ENCODE data around the gene ECM1.

ECM1 gene

DNA sequence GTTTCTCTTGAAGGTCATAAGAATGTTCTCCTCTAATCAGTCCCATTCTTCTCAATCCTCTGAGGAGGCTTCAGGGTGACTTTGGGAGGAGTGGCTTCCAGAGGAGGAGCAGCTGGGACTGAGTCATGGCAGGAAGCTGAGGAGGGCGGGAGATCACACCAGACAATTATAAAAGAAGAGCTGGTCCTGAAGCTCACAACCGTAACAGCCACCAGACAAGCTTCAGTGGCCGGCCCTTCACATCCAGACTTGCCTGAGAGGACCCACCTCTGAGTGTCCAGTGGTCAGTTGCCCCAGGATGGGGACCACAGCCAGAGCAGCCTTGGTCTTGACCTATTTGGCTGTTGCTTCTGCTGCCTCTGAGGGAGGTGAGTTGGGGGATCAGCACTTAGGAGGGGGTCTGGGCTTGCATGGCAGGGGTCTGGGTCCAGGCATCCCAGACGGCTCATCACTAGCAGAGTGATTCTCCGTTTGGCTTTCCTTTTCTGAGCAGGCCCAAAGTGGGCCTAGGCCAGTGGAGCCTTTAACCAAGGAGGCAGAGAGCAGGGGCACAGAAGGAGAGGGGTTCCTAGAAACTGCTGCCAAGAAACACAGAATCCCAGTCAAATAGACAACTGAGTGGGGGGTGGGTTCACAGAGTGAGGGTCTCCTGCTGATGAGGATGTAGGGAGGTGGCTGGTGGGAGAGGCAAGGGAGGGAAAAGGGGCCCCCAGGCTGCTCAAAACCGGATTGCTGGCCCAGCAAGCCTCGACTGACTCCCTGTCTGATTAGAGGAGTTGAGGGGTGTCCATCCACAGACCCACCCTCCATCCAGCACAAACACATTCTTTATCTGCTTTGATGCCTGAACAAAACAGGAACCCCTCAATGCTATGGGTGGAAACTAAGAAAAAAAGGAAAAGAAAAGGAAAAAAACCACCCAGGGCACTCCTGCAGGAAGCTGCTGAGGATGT lies at the start of gene ECM1:
Gene ECM1, plus strand, starts transcription at position 198 of the 953 bp plus-strand sequence. Its CDS starts 101 bp downstream, at position 299.
- no peak for DNase-seq

DNA sequence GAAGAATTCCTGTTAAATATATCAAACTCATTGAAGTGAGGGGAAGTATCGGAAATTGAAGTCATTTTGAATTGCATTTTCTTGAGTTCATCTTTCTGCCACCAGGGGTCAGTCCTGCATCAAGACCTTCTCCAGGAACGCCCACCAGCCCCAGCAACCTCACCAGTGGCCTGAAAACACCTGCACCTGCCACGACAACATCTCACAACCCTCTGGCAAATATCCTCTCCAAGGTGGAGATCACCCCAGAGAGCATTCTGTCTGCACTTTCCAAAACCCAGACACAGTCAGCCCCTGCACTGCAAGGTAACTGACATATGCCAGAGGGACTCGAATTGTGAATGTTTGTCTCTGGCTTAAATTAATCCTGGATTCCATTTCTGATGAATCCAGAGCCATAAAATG lies 43.5 kb upstream of the ECM1 start:
- DNase-seq: peak; percentile 22

DNA sequence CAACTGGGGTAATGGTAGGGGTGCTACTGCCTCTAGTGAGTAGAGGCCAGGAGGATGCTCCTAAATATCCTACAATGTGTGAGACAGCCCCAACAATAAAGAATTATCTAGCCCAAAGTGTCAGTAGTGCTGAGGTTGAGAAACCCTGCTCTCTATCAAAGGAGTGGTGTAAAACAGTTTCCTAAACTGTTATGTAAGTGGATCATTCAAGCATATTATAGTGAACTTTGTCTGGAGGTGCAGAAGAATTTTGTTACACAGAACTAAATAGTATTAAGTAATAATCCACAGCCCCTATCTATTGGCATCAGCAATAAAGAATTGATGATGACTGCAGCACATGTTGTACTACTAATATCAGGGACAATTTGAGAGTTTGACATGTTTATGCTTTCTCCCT lies 40.9 kb upstream of the ECM1 start:
- DNase-seq: no peak

DNA sequence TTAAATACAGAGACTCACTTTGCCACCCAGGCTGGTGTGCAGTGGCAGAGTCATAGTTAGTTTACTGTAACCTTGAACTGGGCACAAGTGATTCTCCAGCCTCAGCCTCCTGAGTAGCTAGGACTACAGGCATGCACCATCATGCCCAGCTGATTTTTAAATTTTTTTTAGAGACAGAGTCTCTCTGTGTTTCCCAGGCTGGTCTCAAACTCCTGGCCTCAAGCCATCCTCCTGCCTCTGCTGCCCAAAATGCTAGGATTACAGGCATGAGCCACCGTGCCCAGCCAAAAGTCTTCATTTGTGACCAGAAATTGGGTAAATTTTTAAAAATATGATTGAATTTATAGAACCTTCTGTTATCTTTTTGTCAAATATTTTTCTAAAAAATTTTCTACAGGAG lies 38.6 kb upstream of the ECM1 start:
- DNase-seq: no peak

DNA sequence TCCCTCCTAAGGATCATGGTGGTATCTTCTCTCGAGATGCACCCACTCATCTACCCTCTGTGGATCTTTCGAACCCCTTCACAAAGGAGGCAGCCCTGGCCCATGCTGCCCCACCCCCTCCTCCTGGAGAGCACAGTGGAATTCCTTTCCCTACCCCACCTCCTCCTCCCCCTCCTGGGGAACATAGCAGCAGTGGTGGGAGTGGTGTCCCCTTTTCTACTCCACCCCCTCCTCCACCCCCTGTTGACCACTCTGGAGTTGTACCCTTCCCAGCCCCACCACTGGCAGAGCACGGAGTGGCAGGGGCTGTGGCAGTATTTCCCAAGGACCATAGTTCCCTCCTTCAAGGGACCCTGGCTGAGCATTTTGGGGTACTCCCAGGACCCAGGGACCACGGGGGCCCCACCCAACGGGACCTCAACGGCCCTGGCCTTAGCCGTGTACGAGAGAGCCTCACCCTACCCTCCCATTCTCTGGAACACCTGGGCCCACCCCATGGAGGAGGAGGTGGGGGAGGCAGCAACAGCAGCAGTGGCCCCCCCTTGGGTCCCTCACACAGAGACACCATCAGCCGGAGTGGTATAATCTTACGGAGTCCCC lies 35.2 kb upstream of the ECM1 start:
- DNase-seq: no peak

DNA sequence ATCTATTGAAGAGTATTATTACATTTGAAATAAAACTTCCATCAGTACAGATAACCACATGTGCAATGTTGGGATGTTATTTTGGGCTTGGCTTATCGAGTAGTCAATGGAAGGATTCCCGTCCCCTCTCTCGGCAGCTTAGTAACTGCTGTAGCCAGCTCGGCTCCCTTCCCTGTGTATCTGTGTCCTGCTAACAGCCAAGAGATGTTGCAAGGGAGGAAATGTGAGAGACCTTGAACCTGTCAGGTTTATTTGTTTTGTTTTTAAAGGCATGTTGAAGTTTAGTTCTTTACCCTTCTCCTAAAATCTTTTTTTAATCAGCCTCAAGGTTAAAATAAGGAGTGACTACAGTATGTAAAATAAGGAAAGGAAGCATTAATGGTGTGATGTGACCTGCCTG lies 34.2 kb upstream of the ECM1 start:
- DNase-seq: no peak

DNA sequence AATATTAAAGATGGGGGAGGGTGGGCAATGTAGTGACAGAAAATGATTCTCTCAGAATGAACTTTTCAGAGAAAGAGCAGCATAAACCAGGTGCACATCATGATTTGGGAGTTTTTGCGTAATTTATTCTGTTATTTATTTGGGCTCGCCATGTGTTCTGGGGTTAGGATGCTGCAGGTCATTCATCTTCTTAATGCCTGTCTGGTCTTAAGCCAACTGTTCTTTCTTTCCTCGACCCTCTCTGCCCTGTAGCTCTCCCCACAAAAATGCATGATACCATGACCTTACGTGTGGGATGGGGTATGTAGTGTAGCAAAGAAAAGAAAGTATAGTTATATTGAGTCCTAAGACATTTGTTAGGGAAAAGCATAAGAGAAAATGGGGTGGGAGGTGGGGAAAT lies 33.0 kb upstream of the ECM1 start:
- no peak for DNase-seq

DNA sequence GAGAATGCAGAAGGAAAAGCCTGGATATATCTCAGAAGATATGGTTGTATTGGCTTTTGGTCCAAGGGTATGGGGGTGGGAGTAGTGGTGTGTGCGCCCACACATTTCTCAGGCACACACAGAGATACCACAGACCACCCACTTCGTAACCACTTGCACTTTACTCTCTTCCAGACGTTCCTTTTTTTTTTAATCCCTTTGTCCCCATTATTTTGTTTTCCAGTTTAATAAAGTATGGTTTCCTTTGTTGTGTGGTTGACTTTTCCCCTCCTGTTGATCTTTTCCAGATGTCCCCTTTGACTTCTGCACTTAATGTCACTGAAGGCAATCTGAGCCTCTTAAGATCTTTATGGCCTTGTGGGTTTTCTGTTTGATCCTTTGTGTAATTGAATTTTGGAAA lies 31.2 kb upstream of the ECM1 start:
- no peak for DNase-seq

DNA sequence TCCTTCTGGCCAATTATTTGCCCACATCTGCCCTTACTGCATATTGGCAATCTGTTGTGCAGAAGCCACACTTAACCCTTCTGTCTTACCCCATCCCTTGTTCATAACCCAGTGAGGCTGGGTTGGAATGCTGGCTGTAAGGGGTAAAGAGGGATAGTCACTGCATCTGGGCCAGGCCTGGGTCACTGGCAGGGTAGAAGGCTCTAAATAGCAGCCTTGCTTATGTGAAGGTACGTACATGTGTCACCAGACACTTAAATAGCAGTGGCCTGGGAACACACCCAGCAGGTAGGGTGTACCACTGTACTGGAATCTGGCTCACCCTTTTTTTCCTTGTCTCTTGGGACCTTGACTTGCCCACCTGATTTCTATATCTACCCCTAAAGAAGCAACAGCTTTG lies 30.6 kb upstream of the ECM1 start:
- no peak for DNase-seq

DNA sequence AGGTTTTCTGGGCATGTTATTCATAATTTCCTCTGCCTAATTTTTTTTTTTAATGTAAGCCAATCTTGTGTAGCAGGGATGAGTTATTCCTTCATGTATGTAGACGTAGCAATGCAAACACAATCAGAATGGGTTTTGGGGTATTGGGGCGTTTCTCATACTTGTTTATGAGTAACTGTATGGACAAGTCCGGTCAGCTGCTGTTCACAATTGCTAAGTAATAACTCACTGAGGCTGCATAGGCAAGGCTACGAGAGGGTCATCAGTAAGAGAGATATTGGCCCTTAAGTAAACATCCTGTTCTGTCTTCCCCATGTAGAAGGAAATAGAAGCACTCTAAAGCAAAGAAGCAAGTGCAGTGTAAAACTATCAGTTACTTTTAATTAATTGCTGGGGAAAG lies 30.2 kb upstream of the ECM1 start:
- no peak for DNase-seq

DNA sequence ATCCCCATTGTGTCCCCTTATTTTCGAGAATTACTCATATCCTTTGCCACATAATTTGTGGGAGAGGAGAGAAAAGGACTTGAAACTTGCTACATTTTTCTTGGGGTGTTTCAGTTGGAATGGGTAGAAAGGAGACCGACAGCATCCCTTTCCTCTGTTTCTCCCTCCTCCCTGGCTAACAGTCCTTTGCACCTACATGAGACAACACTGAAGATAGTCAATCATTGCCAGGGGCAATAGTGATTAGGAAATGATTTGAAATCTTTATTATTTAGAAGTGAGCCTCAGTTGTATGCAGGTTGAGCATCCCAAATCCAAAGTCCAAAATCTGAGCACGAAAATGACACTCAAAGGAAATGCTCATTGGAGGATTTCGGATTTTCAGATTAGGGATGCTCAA lies 28.5 kb upstream of the ECM1 start:
- no peak for DNase-seq

DNA sequence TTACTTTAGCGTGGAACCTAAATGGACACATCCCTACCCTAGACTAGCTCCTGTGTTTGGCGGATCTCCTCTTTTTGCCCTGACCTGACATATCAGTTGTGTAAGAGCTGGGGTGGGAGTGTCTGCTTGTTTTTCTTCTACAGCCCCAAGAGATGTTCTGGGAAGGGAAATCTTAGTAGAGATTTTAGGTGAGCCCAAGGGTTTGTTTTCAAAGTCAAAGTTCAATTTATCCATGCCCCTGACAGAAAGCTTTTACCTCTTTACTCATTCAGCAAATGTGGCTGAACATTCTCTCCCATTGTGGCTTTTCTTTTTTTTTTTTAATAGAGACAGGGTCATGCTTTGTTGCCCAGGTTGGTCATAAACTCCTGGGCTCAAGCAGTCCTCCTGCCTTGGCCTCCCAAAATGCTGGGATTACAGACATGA lies 28.0 kb upstream of the ECM1 start:
- no peak for DNase-seq

DNA sequence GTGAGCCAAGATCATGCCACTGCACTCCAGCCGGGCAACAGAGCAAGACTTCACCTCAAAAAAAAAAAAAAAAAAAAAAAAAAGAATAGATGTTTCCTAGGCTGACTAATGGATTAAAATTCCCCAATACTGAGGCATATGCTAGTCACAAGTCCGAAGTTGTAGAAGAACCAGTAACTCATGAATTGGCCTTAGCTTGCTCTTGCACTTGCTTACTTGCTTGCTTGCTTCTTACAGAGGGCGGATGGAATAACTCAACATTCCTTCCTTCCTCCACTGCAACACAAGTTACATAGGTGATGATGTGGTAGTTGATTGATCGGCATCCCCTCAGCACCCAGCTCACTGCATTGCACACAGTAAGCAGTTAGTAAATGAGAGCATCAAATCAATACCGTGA lies 23.5 kb upstream of the ECM1 start:
- no peak for DNase-seq

DNA sequence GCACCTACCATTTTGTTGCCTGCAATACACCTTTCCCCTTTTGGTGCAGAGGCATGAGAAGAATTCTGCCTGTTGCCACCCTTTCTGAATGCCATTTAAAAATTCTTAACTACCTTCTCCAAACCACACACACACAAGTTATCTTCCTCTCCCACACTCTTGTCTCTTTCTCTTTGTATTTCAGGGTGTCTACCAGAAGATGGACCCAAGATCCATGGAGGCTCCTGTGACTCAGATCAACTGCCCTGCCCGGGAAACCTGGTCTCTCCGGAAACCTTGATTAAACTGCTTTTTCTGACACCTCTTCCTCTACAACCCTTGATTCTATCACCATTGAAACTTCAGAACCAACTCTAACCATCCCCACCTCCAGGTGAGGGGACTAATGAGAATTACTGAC lies 23.0 kb upstream of the ECM1 start:
- no peak for DNase-seq

DNA sequence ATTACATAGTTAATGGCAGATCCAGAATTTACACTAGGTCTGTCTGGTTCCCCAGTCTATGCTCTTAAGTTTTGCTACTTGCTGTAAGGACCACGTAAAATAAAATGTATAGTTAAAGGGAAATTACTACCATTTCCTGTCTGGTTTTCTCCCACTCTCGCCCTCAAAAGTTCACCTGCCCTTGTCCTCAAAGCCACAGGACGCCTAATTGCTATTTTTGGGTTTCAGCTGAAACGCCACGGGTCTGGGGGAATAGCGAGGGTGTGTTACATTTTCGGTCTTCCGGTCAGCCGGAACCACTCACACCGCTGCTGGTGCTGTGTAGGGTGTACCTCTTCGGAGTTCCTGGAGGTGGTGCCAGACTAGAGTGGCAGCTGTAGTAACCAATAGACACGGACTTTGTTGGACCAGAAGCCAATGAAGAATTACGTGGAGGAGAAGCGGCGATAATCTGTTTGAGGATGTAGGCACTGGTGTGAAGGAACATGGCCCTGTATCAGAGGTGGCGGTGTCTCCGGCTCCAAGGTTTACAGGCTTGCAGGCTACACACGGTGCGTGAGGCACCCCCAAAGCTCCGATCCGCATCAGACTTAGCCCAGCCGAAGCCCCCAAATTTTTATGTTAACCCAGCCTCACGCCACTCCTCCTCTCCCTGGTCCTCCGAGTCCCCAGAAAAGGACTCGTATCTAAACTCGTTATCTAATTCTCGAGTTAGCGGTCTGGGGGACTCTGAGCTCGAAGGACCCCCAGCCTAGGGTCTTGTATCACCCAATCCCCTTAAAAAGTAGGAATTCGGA lies 20.7 kb upstream of the ECM1 start, which contains the start of gene TARS2:
Gene TARS2, plus strand, starts transcription at position 454 of the 797 bp plus-strand sequence. Its CDS starts 32 bp downstream, at position 486.
- peak; percentile 89 for DNase-seq

DNA sequence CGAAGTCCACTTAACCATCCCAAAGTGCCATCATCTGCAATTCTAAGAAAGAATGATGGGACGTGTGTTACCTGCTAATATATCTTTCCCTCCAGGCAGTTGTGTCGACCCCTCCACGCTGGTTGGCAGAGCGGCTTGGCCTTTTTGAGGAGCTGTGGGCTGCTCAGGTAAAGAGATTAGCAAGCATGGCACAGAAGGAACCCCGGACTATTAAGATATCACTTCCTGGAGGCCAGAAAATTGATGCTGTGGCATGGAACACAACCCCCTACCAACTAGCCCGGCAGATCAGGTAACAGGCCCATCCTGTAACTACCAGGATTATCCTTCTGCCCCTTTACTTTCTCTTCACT lies 20.2 kb upstream of the ECM1 start:
- no peak for DNase-seq

DNA sequence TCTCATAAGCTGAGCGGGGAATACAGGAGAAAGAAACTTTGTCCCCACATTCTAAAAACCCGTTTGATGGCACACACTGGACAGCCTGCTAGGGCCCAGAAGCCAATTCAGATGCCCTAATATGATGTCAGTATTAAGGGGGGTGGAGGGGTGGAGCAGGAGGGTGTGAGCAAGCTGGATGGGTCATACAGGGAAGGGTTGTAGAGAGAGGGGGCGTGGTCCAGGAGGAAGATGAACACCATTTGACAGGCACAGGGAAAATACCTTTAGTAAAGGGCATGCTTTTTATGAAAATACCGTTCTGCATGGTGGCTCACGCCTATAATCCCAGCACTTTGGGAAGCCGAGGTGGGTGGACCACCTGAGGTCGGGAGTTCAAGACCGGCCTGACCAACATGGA lies 14.7 kb upstream of the ECM1 start:
- no peak for DNase-seq

DNA sequence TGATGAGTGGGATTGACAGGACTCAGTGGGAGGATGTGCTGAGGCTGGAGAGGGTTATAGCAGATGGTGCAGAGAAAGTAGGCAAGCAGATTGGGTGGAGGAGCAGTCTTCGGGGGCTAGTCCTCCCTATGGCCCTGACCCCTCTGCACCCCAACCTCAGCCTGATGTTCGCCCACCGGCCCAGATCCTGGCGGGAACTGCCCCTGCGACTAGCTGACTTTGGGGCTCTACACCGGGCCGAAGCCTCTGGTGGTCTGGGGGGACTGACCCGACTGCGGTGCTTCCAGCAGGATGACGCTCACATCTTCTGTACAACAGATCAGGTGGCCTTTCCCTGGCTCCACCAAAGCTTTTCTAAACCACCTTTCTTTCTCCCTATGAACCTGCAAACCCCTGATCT lies 9.6 kb upstream of the ECM1 start:
- no peak for DNase-seq

DNA sequence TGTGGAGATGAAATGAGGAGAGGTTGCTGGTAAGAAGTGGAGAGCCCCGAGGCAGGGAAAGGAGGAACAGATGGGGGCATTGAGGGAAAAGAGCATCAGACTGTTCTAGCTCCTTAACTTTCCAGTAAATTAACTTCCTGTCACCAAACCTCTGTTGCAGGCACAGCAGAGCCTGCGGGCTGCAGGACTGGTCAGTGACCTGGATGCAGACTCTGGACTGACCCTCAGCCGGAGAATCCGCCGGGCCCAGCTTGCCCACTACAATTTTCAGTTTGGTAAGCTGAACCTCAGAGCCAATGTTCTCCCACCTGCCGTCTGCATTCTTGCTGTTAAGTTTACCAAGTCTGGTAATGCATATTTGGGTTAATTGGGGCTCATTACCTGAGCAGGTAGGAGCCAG lies 2.5 kb upstream of the ECM1 start:
- DNase-seq: no peak

DNA sequence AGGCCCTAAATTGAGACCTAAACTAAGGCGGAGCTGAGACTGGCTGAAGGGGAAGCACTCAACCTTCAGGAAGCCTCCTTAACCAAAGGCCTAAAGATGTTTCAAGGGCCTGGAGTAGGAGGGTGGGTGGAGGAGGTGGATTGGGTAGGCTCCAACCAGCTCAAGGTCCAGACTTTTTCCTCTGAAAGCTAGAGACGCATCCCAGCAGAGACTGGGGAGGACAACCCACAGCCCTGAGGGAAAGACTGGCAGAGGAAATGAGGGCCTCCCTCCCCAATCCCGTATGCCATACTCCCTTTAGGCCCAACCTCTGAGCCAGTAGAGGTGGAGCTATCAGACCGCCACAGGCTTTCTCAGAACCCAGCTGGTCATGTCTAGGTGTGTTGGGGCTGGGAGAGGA lies 1.1 kb downstream of the ECM1 start:
- DNase-seq: no peak

DNA sequence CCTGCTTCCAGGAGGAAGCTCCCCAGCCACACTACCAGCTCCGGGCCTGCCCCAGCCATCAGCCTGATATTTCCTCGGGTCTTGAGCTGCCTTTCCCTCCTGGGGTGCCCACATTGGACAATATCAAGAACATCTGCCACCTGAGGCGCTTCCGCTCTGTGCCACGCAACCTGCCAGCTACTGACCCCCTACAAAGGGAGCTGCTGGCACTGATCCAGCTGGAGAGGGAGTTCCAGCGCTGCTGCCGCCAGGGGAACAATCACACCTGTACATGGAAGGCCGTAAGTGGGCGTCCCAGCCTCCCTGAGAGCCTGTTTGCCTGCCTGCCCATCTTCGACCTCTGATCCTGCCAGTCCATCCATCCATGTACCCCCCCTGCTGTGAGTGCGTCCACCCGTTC lies 3.6 kb downstream of the ECM1 start:
- DNase-seq: no peak

DNA sequence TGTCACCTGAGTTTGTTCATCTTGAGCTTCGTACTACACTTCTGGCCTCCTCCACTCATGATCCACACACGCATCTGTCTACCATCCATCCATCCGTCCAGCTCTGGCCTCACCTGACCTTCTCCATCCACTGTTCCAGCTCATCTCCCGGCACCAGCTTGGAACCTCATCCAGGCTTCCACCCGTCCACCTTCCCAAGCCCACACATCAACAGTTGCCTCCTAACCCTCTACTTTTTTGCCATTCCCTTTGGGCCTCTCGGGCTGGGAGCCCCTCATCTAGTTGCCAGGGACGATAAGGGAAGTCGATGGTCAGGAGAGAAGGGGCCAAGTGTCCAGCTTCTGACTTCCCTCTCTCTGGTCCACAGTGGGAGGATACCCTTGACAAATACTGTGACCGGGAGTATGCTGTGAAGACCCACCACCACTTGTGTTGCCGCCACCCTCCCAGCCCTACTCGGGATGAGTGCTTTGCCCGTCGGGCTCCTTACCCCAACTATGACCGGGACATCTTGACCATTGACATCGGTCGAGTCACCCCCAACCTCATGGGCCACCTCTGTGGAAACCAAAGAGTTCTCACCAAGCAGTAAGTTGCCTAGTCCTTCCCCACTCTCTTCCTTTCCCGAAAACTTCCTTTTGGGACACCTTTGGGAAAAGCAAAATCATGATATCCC lies 4.2 kb downstream of the ECM1 start:
- no peak for DNase-seq

DNA sequence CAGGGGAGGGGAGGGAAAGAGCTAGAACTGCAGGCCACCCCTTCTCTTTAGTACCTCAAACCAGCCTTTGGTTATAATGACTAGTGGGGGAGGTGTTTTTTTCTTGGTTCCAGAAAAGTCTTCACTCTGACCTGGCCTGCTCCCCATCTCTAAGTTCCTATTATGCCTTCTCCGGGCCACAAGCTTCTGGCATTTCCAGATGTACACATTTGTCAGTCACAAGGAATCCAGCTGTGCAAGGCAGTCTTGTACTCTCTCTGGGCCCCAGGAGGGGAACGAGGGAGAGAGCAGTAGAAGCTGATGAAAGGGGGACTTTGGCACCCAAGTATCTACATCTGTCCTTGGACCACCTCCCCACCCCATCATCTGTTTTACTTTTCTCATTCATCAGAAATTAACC lies 4.9 kb downstream of the ECM1 start:
- no peak for DNase-seq

Measured in NK-92 treated with Interleukin-12 subunit alpha and Interleukin-12 subunit beta, amount 100 ng/mL, for 24 hours (cell line).